Osteoblast (primary cell): Measurements from ENCODE around the gene HOPX. TPM values are rescaled to one million over a fixed set of nuclear protein-coding genes. Genes with fewer than 3 reads are reported as not detected.
"Not testable (repeated sequence)": the region's sequence is repeated elsewhere in the genome, so short reads cannot be mapped to it uniquely, and the experiment has no call there.

Experiments used
- DNase-seq: peaks from one replicate; pipeline ENCODE4 v3.0.0; 2011; ENCODE audit warnings: low spot score, mixed read lengths; ENCODE audit not compliant: insufficient read length; ENCODE audit errors: missing footprints
- H2AFZ ChIP-seq: 2 replicates; pipeline ENCODE4 v1.6.0; 2011; ENCODE audit warnings: mild to moderate bottlenecking, low read length
- H3K27ac ChIP-seq: 2 replicates; pipeline ENCODE4 v1.5.1; 2011; ENCODE audit warnings: mild to moderate bottlenecking, low read depth, low read length, moderate library complexity
- H3K27me3 ChIP-seq: 2 replicates; pipeline ENCODE4 v1.6.0; 2012; ENCODE audit warnings: mild to moderate bottlenecking, control low read depth, inconsistent platforms, low read length, moderate library complexity; ENCODE audit not compliant: insufficient read depth
- H3K36me3 ChIP-seq: 2 replicates; pipeline ENCODE4 v1.5.1; 2011; ENCODE audit warnings: mild to moderate bottlenecking, low read length, control low read depth, moderate library complexity; ENCODE audit not compliant: insufficient read depth
- H3K4me1 ChIP-seq: 2 replicates; pipeline ENCODE4 v1.5.1; 2011; ENCODE audit warnings: mild to moderate bottlenecking, low read length, control low read depth, moderate library complexity; ENCODE audit not compliant: insufficient read depth
- H3K4me2 ChIP-seq: 2 replicates; pipeline ENCODE4 v1.6.0; 2011; ENCODE audit warnings: mild to moderate bottlenecking, low read length; ENCODE audit not compliant: insufficient read depth
- H3K4me3 ChIP-seq: fragments of 200-600 bp; sonication (generic); 3 replicates; pipeline ENCODE4 v1.5.1; 2012; ENCODE audit warnings: mild to moderate bottlenecking, low read length, inconsistent platforms; ENCODE audit not compliant: insufficient read depth
- H3K79me2 ChIP-seq: 2 replicates; pipeline ENCODE4 v1.6.0; 2012; ENCODE audit warnings: mild to moderate bottlenecking, low read length, control low read depth, inconsistent platforms; ENCODE audit not compliant: insufficient read depth
- H3K9me3 ChIP-seq: 2 replicates; pipeline ENCODE4 v1.5.1; 2011; ENCODE audit warnings: low read depth, low read length, control low read depth
- H4K20me1 ChIP-seq: 2 replicates; pipeline ENCODE4 v1.6.0; 2012; ENCODE audit warnings: mild to moderate bottlenecking, low read length, control low read depth; ENCODE audit not compliant: insufficient read depth
- CTCF ChIP-seq: IDR thresholded peaks from 2 replicates; pipeline ENCODE4 v1.5.1; 2011; ENCODE audit warnings: mild to moderate bottlenecking, low read depth, low read length, moderate library complexity; ENCODE audit errors: extremely low read depth
- total RNA-seq: library from RNA; depleted of rRNA; stranded (reverse); fragments of >200 nt; gene quantifications from 2 replicates; pipeline ENCODE4 v1.2.3, GENCODE V29; 2012

Gene HOPX
- total RNA-seq, 1 donor = 0.36 TPM

- TF ChIP-seq CTCF = no peak
- no peaks in the 10 kb centered on the region for H4K20me1 ChIP-seq
- no peak overlapping the region for H3K4me3 ChIP-seq
- H3K27ac ChIP-seq = no peak overlapping the region
- no peaks in the 10 kb centered on the region for H3K4me1 ChIP-seq
- DNase-seq = no peak
- H3K4me2 ChIP-seq = no peak overlapping the region
- no peaks in the 10 kb centered on the region for H3K9me3 ChIP-seq
- H3K79me2 ChIP-seq = no peaks in the 10 kb centered on the region
- peaks cover 25% of the 10 kb centered on the region for H3K27me3 ChIP-seq
- no peaks in the 10 kb centered on the region for H3K36me3 ChIP-seq
- H2AFZ ChIP-seq = no peak overlapping the region
Observed at GRCh38 chr4:56607926-56608325, 73.2 kb downstream of the HOPX start.

GRCh38 chr4:56606385-56606784 is 74.7 kb downstream of the HOPX start:
- TF ChIP-seq CTCF = no peak
- Histone ChIP-seq H3K36me3 (no peaks in the 10 kb centered on the region), H3K27ac (no peak overlapping the region), H3K4me1 (no peaks in the 10 kb centered on the region), H2AFZ (no peak overlapping the region), H3K9me3 (no peaks in the 10 kb centered on the region), H4K20me1 (no peaks in the 10 kb centered on the region), H3K4me3 (no peak overlapping the region), H3K4me2 (no peak overlapping the region), H3K79me2 (no peaks in the 10 kb centered on the region), H3K27me3 (peaks cover 25% of the 10 kb centered on the region)
- DNase-seq = no peak

GRCh38 chr4:56605464-56605863 is 75.6 kb downstream of the HOPX start:
- H3K9me3 ChIP-seq, H3K79me2 ChIP-seq, H3K4me2 ChIP-seq, H4K20me1 ChIP-seq, H3K27ac ChIP-seq, DNase-seq, H3K4me1 ChIP-seq, H3K36me3 ChIP-seq, H3K4me3 ChIP-seq, H2AFZ ChIP-seq: not testable (repeated sequence)
- peaks cover 25% of the 10 kb centered on the region for H3K27me3 ChIP-seq

- Histone ChIP-seq H4K20me1 (no peaks in the 10 kb centered on the region), H3K4me1 (no peaks in the 10 kb centered on the region), H3K36me3 (no peaks in the 10 kb centered on the region), H3K9me3 (no peaks in the 10 kb centered on the region), H2AFZ (no peak overlapping the region), H3K4me3 (no peak overlapping the region), H3K79me2 (no peaks in the 10 kb centered on the region), H3K27ac (no peak overlapping the region), H3K4me2 (no peak overlapping the region), H3K27me3 (peaks cover 22% of the 10 kb centered on the region)
- DNase-seq = no peak
- TF ChIP-seq CTCF = no peak
Observed at GRCh38 chr4:56603297-56603696, 77.8 kb downstream of the HOPX start.

Other genes with a start within 250 kb of the HOPX start
- gene PPAT, start 245.7 kb downstream of the HOPX start, total RNA-seq = 8.3 and 10.6 TPM in 2 replicates
- 26.8 and 27.9 TPM in 2 replicates for gene PAICS, start 245.0 kb downstream of the HOPX start, total RNA-seq
- gene SRP72, start 213.7 kb downstream of the HOPX start, total RNA-seq = 72.0 and 83.7 TPM in 2 replicates
- 0.59 and 1.1 TPM in 2 replicates for gene ARL9, start 175.5 kb downstream of the HOPX start, total RNA-seq
- gene SPINK2, start 140.4 kb upstream of the HOPX start, total RNA-seq = not detected in 2 replicates
- 49.2 and 50.7 TPM in 2 replicates for gene REST, start 226.6 kb upstream of the HOPX start, total RNA-seq